Right lobe of liver (tissue), 6 donors: Measurements from ENCODE around the gene FAM167B. TPM values are rescaled to one million over a fixed set of nuclear protein-coding genes. Genes with fewer than 3 reads are reported as not detected.

Experiments
- ATAC-seq, 4 donors: fragments of 200-7000 bp; cut with Tn5 transposase; one replicate each; pipeline ENCODE4 v1.9.1; 2020; ENCODE audit warnings: mild to moderate bottlenecking in 4 of 4, moderate library complexity in 4 of 4
- DNase-seq, 3 donors: peaks; one replicate each; pipeline ENCODE4 v3.0.0-alpha.2; 2020
- H3K27ac ChIP-seq, 3 donors: fragments of 200-600 bp; one replicate each; pipeline ENCODE4 v1.8.0; 2022
- H3K27me3 ChIP-seq, 2 donors: fragments of 200-600 bp; one replicate each; pipeline ENCODE4 v1.8.0; 2022
- H3K36me3 ChIP-seq, 4 donors: fragments of 200-600 bp; sonication (generic) in 1 of 4; one replicate each; pipeline versions ENCODE4 v1.5.1 to v1.8.0; 2017 to 2022; ENCODE audit warnings: control low read depth in 1 of 4
- H3K4me1 ChIP-seq, 4 donors: fragments of 200-600 bp; sonication (generic) in 1 of 4; one replicate each; pipeline versions ENCODE4 v1.5.1 to v1.8.0; 2017 to 2022; ENCODE audit warnings: control low read depth in 1 of 4
- H3K4me3 ChIP-seq, 3 donors: fragments of 200-600 bp; one replicate each; pipeline ENCODE4 v1.8.0; 2022
- H3K9me3 ChIP-seq, 4 donors: fragments of 200-600 bp; sonication (generic) in 1 of 4; one replicate each; pipeline versions ENCODE4 v1.5.1 to v1.8.0; 2017 to 2022; ENCODE audit warnings: control low read depth in 1 of 4
- POLR2A ChIP-seq: fragments of 450-650 bp; IDR thresholded peaks from one replicate; pipeline ENCODE4 v1.6.1; 2017; ENCODE audit warnings: antibody characterized with exemption, mild to moderate bottlenecking
- WGBS: methylation state at CpG from one replicate; pipeline ENCODE4 v1.1.6; 2018; ENCODE audit warnings: low coverage, low lambda C conversion rate; ENCODE audit not compliant: insufficient coverage; ENCODE audit errors: missing lambda C conversion rate; 5-methylcytosine and 5-hydroxymethylcytosine counted together
- intact Hi-C, 2 donors: fragments of 100-400 bp; cut with DNase I; formaldehyde crosslinking; loops; one replicate each; pipeline versions ENCODE4 v1.11.2 to v1.14.1; 2022
- total RNA-seq, 6 experiments: library from RNA; depleted of rRNA in 2 of 6; stranded (reverse); fragments of >200 nt in 2 of 6; fragmentation: NEBNext Ultra II Directional in 3 of 6; extraction: Animal tissue kit (Norgen Biotek cat#: 25700) in 3 of 6; gene quantifications; one replicate each; pipeline versions ENCODE4 v1.1.0 to v1.2.4, GENCODE V29; 2016 to 2023
- TF ChIP-seq, protein P1 (sequence below), 4 donors: fragments of 200-600 bp in 3 of 4; fragments of 450-650 bp in 1 of 4; IDR thresholded peaks; one replicate each; pipeline versions ENCODE4 v1.5.1 to v1.8.0; 2016 to 2022; ENCODE audit warnings: antibody characterized with exemption in 4 of 4, mild to moderate bottlenecking in 2 of 4
- donor health status: DM: no; HTN: yes; CAD: no.
- donor health status: DM: no; HTN: no; CAD: no.
- donor health status: DM: no; HTN: no; CAD: no.
- donor health status: DM: no; HTN: yes; CAD: no.
- donor health status: DM: no; HTN: yes; CAD: no.

FAM167B gene
- total RNA-seq, 6 experiments from 2014 or later = 1.3 to 9.4 (median 5.2) TPM

DNA sequence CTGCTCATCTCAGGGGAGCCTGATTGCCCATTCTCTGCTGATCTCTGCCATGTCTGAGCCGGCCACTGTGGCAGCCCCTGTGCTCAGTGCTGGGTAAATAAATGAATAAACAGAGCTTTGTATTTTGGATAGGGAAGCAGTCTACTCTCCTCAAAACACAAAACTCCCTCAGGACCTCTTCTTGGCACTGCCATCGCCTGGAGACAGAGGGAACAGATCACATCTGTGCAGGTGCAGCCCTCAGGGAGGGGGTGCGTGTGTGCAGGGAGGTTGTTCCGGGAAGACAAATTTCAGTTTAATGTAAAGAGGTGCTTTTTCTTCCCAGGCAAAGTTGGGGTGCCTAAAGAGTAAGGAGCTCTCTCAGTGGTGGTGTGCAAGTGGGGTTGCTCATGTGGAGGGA, 7.7 kb upstream of the FAM167B start:
- Histone ChIP-seq H3K27me3 (no peaks in the 10 kb centered on the region), H3K27ac (no peak overlapping the region), H3K36me3 (no peaks in the 10 kb centered on the region), H3K9me3 (no peaks in the 10 kb centered on the region), H3K4me3 (no peak overlapping the region), H3K4me1 (peaks cover 0 to 13% (median 6%) of the 10 kb centered on the region in 4 donors)
- DNase-seq (no peak), ATAC-seq (no peak)
- intact Hi-C loops = loop anchor here in 1 of 2 donors (10.0 kb wide), 1 partner anchor 65 kb away; no protein-coding TSS in a partner anchor
- WGBS = 21% methylated on average over 2 of the region's 4 CpGs
- TF ChIP-seq, protein P1, sequence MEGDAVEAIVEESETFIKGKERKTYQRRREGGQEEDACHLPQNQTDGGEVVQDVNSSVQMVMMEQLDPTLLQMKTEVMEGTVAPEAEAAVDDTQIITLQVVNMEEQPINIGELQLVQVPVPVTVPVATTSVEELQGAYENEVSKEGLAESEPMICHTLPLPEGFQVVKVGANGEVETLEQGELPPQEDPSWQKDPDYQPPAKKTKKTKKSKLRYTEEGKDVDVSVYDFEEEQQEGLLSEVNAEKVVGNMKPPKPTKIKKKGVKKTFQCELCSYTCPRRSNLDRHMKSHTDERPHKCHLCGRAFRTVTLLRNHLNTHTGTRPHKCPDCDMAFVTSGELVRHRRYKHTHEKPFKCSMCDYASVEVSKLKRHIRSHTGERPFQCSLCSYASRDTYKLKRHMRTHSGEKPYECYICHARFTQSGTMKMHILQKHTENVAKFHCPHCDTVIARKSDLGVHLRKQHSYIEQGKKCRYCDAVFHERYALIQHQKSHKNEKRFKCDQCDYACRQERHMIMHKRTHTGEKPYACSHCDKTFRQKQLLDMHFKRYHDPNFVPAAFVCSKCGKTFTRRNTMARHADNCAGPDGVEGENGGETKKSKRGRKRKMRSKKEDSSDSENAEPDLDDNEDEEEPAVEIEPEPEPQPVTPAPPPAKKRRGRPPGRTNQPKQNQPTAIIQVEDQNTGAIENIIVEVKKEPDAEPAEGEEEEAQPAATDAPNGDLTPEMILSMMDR (IDR thresholded peaks at IDR 0.05) = no peak
- TF ChIP-seq POLR2A = no peak

- Histone ChIP-seq H3K27me3 (no peaks in the 10 kb centered on the region), H3K36me3 (no peaks in the 10 kb centered on the region), H3K9me3 (no peaks in the 10 kb centered on the region), H3K27ac (peak overlapping the region in 1 of 3 donors; percentile 68), H3K4me3 (peak overlapping the region; percentile 49 to 57 (median 54)), H3K4me1 (peaks cover 0 to 13% (median 6%) of the 10 kb centered on the region in 4 donors)
- WGBS = 60% methylated on average over 1 of the region's 20 CpGs
- DNase-seq (no peak), ATAC-seq (no peak)
- TF ChIP-seq POLR2A = no peak
- TF ChIP-seq, protein P1 (IDR thresholded peaks at IDR 0.05) = no peak
- intact Hi-C loops = loop anchor here in 1 of 2 donors (10.0 kb wide), 1 partner anchor 65 kb away; no protein-coding TSS in a partner anchor
These were observed 7.3 kb upstream of the FAM167B start for GRCh38 chr1:32239790-32240139.

DNA sequence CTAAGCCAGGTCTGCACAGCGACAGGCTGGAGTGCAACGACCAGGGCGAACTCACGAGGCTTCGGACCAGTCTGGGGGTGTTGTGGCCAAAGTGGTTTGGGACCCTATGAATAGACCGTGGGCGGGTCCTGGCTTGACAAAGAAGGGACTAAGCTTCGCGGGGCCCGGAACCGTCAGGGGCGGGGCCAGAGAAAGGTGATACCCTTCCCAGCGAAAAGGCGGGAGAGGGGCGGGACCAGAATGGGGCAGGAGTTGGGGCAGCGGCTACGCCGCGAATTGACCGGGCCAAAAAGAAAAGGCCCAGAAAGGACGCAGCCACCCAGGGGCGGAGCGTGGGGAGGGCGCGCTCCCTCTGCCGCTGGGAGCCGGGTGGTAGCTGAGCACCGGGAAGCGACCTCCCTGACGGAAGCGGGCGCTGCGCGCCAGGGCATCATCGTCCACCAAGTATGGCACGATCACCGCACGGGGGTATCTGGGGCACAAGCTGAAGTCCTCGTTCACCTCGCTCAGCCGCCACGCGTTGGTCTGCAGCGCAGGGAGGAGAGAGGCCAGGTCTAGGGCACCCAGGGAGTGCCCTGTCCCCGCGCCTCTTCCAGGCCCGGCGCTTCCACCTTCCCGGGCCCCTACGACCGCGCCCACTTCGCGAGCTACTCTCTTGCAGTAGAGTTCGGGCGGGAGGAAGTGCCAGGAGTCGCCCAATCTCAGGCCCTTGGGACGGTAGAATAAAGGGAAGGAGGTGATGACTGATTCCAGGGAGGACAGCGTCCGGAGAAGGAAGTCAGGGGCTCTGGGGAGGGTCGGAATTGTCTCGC, 6.7 kb upstream of the FAM167B start:
- no peaks in the 10 kb centered on the region for H3K36me3 ChIP-seq
- TF ChIP-seq, protein P1 (IDR thresholded peaks at IDR 0.05) = peak in 3 of 4 donors; percentile 29 to 34 (median 33)
- peak; percentile 46 for TF ChIP-seq POLR2A
- DNase-seq (peak; percentile 65 to 76 (median 67)), ATAC-seq (peak; percentile 79 to 84 (median 80))
- H3K9me3 ChIP-seq = no peaks in the 10 kb centered on the region
- whole genome bisulfite sequencing = 4% methylated on average over 35 of the region's 62 CpGs
- peaks cover 0 to 13% (median 6%) of the 10 kb centered on the region in 4 donors for H3K4me1 ChIP-seq
- no peaks in the 10 kb centered on the region for H3K27me3 ChIP-seq
- peak overlapping the region; percentile 52 to 68 (median 55) for H3K27ac ChIP-seq
- H3K4me3 ChIP-seq = peak overlapping the region; percentile 49 to 57 (median 54)
- intact Hi-C loops = no loop called here

GRCh38 chr1:32241001-32241763, 5.8 kb upstream of the FAM167B start:
- ATAC-seq (peak; percentile 55 to 71 (median 63)), DNase-seq (peak in 2 of 3 donors; percentile 66)
- Histone ChIP-seq H3K36me3 (no peaks in the 10 kb centered on the region), H3K4me1 (peaks cover 0 to 13% (median 6%) of the 10 kb centered on the region in 4 donors), H3K9me3 (no peaks in the 10 kb centered on the region), H3K4me3 (peak overlapping the region; percentile 49 to 57 (median 54)), H3K27ac (peak overlapping the region; percentile 52 to 68 (median 55)), H3K27me3 (no peaks in the 10 kb centered on the region)
- peak; percentile 11 for TF ChIP-seq POLR2A
- TF ChIP-seq, protein P1 (IDR thresholded peaks at IDR 0.05) = no peak
- intact Hi-C loops = no loop called here
- 1% methylated on average over 16 of the region's 55 CpGs for WGBS
